Esophagus squamous epithelium (tissue), 5 donors: Measurements from ENCODE around the gene SYNE3. TPM values are rescaled to one million over a fixed set of nuclear protein-coding genes. Genes with fewer than 3 reads are reported as not detected.

Experiments
- DNase-seq: peaks from one replicate; lab custom pipeline; 2025; lab: John Stamatoyannopoulos, UW
- H3K27ac ChIP-seq, 4 donors: fragments of 200-600 bp; sonication (generic); one replicate each; pipeline ENCODE4 v1.5.1; 2016 to 2019; ENCODE audit warnings: mild to moderate bottlenecking in 1 of 4
- H3K27me3 ChIP-seq, 4 donors: fragments of 200-600 bp; sonication (generic); 1 replicate in 3 of 4; 2 replicates in 1 of 4; pipeline versions ENCODE4 v1.5.1 to v1.6.0; 2017 to 2021; ENCODE audit warnings: antibody characterized with exemption in 1 of 4
- H3K36me3 ChIP-seq, 3 donors: fragments of 200-600 bp; sonication (generic); one replicate each; pipeline ENCODE4 v1.5.1; 2016 to 2019
- H3K4me1 ChIP-seq, 3 donors: fragments of 200-600 bp; sonication (generic); one replicate each; pipeline ENCODE4 v1.5.1; 2017 to 2019
- H3K4me3 ChIP-seq, 4 donors: fragments of 200-600 bp; sonication (generic); 1 replicate in 3 of 4; 2 replicates in 1 of 4; pipeline ENCODE4 v1.5.1; 2016 to 2019; ENCODE audit warnings: mild to moderate bottlenecking in 2 of 4, moderate library complexity in 1 of 4
- H3K9me3 ChIP-seq, 3 donors: fragments of 200-600 bp; sonication (generic); one replicate each; pipeline ENCODE4 v1.5.1; 2016 to 2019
- POLR2A ChIP-seq, 4 donors: fragments of 450-650 bp; IDR thresholded peaks; one replicate each; pipeline ENCODE4 v1.6.1; 2017; ENCODE audit warnings: antibody characterized with exemption in 4 of 4, mild to moderate bottlenecking in 4 of 4, moderate library complexity in 3 of 4
- WGBS, 2 donors: methylation state at CpG; one replicate each; pipeline ENCODE4 v1.1.5; 2018; 5-methylcytosine and 5-hydroxymethylcytosine counted together
- intact Hi-C: fragments of 100-400 bp; cut with DNase I; formaldehyde crosslinking; loops from one replicate; pipeline ENCODE4 v1.15.0; 2022
- total RNA-seq, 4 donors: library from RNA; depleted of rRNA; stranded (reverse); fragments of >200 nt; gene quantifications; one replicate each; pipeline ENCODE4 v1.1.0, GENCODE V29; 2016
- TF ChIP-seq, protein P1 (sequence below), 6 experiments: fragments of 450-650 bp in 4 of 6; fragments of 200-600 bp in 2 of 6; sonication (generic) in 2 of 6; IDR thresholded peaks; one replicate each; pipeline ENCODE4 v1.5.1; 2016 to 2019; ENCODE audit warnings: antibody characterized with exemption in 6 of 6, mild to moderate bottlenecking in 4 of 6, moderate library complexity in 4 of 6
- donor health status: DM: yes; HTN: yes; CAD: no.

The SYNE3 gene
- total RNA-seq, 4 donors from 2014 or later, result 1.5 to 11.6 (median 5.5) TPM

DNA sequence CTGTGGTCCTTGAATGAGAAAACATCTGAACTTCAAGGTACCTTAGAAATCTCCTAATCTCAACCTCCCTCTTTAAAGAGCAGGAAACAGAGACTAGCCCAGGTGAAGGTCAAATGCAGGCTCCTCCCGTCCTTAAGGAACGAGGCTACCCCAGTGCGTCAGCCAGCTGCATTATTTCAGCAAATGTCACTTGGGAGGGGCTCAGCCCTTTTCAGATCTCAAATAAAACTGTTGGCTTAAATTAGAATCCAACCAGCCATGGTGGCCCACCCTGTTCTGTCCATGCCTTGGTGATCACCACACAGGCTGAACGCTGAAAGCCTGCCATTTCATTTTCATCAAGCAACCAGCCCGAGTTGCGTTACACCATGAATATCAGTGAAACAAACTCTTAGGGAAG is 7.0 kb downstream of the SYNE3 start:
- no peak for DNase-seq
- WGBS, 2 donors, result 87 to 90% methylated on average over 6 of the region's 6 CpGs
- Histone ChIP-seq H3K27ac (peak overlapping the region in 1 of 4 donors; percentile 17), H3K4me3 (no peak overlapping the region), H3K36me3 (no peaks in the 10 kb centered on the region), H3K27me3 (peaks cover 0 to 27% (median 0%) of the 10 kb centered on the region in 4 donors), H3K9me3 (no peaks in the 10 kb centered on the region), H3K4me1 (peaks cover 26 to 86% (median 50%) of the 10 kb centered on the region in 3 donors)
- intact Hi-C loops, result no loop called here
- TF ChIP-seq POLR2A (IDR thresholded peaks at IDR 0.05), result no peak
- TF ChIP-seq, protein P1, sequence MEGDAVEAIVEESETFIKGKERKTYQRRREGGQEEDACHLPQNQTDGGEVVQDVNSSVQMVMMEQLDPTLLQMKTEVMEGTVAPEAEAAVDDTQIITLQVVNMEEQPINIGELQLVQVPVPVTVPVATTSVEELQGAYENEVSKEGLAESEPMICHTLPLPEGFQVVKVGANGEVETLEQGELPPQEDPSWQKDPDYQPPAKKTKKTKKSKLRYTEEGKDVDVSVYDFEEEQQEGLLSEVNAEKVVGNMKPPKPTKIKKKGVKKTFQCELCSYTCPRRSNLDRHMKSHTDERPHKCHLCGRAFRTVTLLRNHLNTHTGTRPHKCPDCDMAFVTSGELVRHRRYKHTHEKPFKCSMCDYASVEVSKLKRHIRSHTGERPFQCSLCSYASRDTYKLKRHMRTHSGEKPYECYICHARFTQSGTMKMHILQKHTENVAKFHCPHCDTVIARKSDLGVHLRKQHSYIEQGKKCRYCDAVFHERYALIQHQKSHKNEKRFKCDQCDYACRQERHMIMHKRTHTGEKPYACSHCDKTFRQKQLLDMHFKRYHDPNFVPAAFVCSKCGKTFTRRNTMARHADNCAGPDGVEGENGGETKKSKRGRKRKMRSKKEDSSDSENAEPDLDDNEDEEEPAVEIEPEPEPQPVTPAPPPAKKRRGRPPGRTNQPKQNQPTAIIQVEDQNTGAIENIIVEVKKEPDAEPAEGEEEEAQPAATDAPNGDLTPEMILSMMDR (IDR thresholded peaks at IDR 0.05), result no peak

DNA sequence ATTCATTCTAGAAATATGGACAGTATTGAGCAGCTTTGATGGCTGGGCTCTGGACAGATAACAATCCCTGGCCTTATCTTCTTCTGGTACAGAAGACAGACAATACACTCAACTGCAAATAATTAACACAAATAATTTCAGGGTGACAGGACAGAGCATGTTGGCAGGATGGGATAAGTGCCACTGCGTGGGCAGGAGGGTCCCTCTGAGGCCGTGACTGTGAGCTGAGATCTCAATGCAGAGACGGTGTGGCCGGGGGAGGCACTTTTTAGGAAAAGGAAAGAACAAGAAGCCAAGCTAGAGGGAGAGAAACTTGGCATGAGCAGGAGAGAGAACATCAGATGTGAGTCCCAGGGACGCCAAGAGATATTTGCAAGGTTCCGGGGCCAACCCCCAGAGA is 8.1 kb downstream of the SYNE3 start:
- H3K36me3 ChIP-seq, result no peaks in the 10 kb centered on the region
- no peak overlapping the region for H3K4me3 ChIP-seq
- peaks cover 21 to 84% (median 44%) of the 10 kb centered on the region in 3 donors for H3K4me1 ChIP-seq
- peak overlapping the region in 2 of 4 donors; percentile 73 to 83 for H3K27ac ChIP-seq
- 71 to 74% methylated on average over 6 of the region's 6 CpGs for WGBS, 2 donors
- DNase-seq, result no peak
- peaks cover 0 to 18% (median 0%) of the 10 kb centered on the region in 4 donors for H3K27me3 ChIP-seq
- intact Hi-C loops, result no loop called here
- TF ChIP-seq, protein P1 (IDR thresholded peaks at IDR 0.05), result no peak
- no peak for TF ChIP-seq POLR2A (IDR thresholded peaks at IDR 0.05)
- H3K9me3 ChIP-seq, result no peaks in the 10 kb centered on the region

DNA sequence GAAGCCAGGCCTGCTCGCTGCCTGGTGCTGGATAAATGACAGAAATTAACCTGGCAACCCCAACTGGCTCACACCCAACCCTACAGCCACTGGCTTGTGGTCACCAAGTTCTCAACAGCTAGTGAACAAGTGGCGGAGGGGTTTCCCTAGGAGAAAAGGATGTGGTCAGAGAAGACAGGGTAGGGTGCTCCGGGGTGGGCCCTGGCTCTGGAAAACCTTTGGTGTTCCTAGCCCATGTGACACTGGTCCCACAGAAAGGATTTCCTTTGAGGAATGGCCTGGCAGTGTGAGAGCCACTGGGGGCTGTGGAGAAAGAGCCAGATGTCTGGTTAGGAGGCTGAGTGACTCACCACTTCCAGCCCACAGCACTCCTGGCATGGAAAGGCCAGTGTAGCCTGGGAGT is 8.7 kb downstream of the SYNE3 start:
- no peak for DNase-seq

DNA sequence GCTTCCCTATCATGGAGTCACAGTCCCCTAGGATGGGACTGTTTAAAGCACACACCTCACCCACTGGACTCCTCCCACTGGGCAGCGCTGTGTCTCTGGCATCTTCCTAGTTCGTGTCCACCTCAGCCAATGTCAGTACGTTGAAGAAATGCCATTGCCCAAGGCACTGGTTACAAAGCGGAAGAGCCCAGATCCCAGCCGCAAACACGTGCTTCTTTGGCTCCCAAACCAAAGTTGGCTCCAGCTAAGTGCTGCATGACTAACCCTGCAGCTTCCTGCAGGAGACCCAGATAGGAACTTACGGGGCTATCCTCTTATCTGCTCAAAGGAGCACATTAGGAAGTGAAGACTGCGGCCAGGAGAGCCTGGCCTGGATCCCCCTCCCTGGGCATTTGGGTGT is 9.3 kb downstream of the SYNE3 start:
- intact Hi-C loops, result no loop called here
- peaks cover 21 to 87% (median 45%) of the 10 kb centered on the region in 3 donors for H3K4me1 ChIP-seq
- TF ChIP-seq, protein P1 (IDR thresholded peaks at IDR 0.05), result no peak
- no peak for TF ChIP-seq POLR2A (IDR thresholded peaks at IDR 0.05)

More for the DNA sequence above, 8.7 kb downstream of the SYNE3 start:
- intact Hi-C loops, result no loop called here
- H3K27ac ChIP-seq, result peak overlapping the region; percentile 12 to 83 (median 60)
- H3K4me3 ChIP-seq, result no peak overlapping the region
- H3K27me3 ChIP-seq, result peaks cover 0 to 18% (median 0%) of the 10 kb centered on the region in 4 donors
- no peaks in the 10 kb centered on the region for H3K9me3 ChIP-seq
- TF ChIP-seq POLR2A (IDR thresholded peaks at IDR 0.05), result no peak
- TF ChIP-seq, protein P1 (IDR thresholded peaks at IDR 0.05), result peak in 1 of 6 experiments; percentile 2
- peaks cover 21 to 84% (median 44%) of the 10 kb centered on the region in 3 donors for H3K4me1 ChIP-seq
- no peaks in the 10 kb centered on the region for H3K36me3 ChIP-seq
- 0 to 49% methylated on average over 1 to 3 of the region's 3 CpGs for WGBS, 2 donors

DNA sequence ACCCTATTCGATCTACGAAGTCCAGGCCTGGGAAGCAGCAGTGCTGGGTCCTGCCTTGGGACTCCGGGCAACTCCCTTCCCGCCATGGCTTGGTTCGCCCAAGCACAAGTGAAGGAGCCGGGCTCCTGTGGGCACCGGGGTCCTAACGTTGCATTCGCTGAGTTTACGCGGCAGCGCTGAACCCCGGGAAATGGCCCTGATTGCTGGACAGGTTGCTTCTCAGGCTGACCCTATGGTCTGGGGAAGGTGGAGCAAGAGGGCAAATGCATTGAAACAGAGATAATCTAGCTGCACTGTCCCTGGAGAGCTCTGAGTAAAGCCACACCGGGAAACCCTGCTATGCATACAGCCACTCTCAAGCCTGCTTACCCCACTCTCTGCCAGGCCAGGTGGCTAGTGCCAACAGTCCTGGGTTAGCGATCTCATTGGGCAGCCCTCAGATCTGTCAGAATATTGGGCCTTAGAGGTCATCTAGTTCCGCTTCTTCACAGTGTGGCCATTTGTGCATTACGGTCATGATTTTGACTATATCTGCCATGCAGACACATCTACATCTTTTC is 11.3 kb downstream of the SYNE3 start:
- no peak overlapping the region for H3K4me3 ChIP-seq
- peaks cover 0 to 18% (median 0%) of the 10 kb centered on the region in 4 donors for H3K27me3 ChIP-seq
- peaks cover 21 to 89% (median 46%) of the 10 kb centered on the region in 3 donors for H3K4me1 ChIP-seq
- no peaks in the 10 kb centered on the region for H3K9me3 ChIP-seq
- H3K36me3 ChIP-seq, result no peaks in the 10 kb centered on the region
- TF ChIP-seq, protein P1 (IDR thresholded peaks at IDR 0.05), result no peak
- no peak for TF ChIP-seq POLR2A (IDR thresholded peaks at IDR 0.05)
- WGBS, 2 donors, result 70 to 94% methylated on average over 7 to 17 of the region's 17 CpGs
- DNase-seq, result no peak
- intact Hi-C loops, result no loop called here
- H3K27ac ChIP-seq, result peak overlapping the region in 3 of 4 donors; percentile 38 to 58 (median 52)

More for the DNA sequence above, 9.3 kb downstream of the SYNE3 start:
- Histone ChIP-seq H3K27me3 (peaks cover 0 to 18% (median 0%) of the 10 kb centered on the region in 4 donors), H3K36me3 (no peaks in the 10 kb centered on the region), H3K27ac (peak overlapping the region; percentile 12 to 83 (median 60)), H3K4me3 (no peak overlapping the region), H3K9me3 (no peaks in the 10 kb centered on the region)
- WGBS, 2 donors, result 22 to 33% methylated on average over 4 to 8 of the region's 8 CpGs
- DNase-seq, result no peak
